B cell (primary cell): ENCODE results near the gene NRP1. TPM values are rescaled to one million over a fixed set of nuclear protein-coding genes. Genes with fewer than 3 reads are reported as not detected.

Source experiments
- ATAC-seq: fragments of 200-7000 bp; cut with Tn5 transposase; one replicate; pipeline ENCODE4 v1.10.0; 2021; ENCODE audit warnings: low read depth, mild to moderate bottlenecking, moderate number of reproducible peaks, moderate library complexity
- CTCF ChIA-PET: fragments of 350-600 bp; sonication (Branson Sonifier 250); formaldehyde crosslinking; loops from one replicate; lab custom pipeline; 2021; ENCODE audit warnings: antibody characterized with exemption, inconsistent platforms; lab: Charles Lee
- POLR2A ChIA-PET: fragments of 350-600 bp; sonication (Branson Sonifier 250); formaldehyde crosslinking; loops from one replicate; lab custom pipeline; 2021; ENCODE audit warnings: antibody characterized with exemption; lab: Charles Lee
- DNase-seq: peaks from one replicate; pipeline ENCODE4 v3.0.0; 2013
- H2AFZ ChIP-seq: 2 replicates; pipeline ENCODE4 v1.6.1; 2012; ENCODE audit warnings: mild to moderate bottlenecking, low read depth, low read length; ENCODE audit not compliant: insufficient read depth, poor library complexity, severe bottlenecking
- H3K27ac ChIP-seq, 2 donors: 1 replicate in 1 of 2; 2 replicates in 1 of 2; pipeline ENCODE4 v1.5.1; 2012 to 2013; ENCODE audit warnings: low read length in 2 of 2, mild to moderate bottlenecking in 2 of 2, moderate library complexity in 1 of 2
- H3K27me3 ChIP-seq, 4 experiments: fragments of 200-600 bp in 1 of 4; sonication (generic) in 1 of 4; replicated peaks in 1 of 4; 1 replicate in 2 of 4; 2 replicates in 2 of 4; pipeline versions ENCODE4 v1.6.1 to v1.7.0; 2013 to 2016; ENCODE audit warnings: low read length in 3 of 4, mild to moderate bottlenecking in 2 of 4, mixed read lengths in 1 of 4, moderate library complexity in 1 of 4; ENCODE audit not compliant: insufficient read depth in 4 of 4, control insufficient read depth in 3 of 4; ENCODE audit errors: control extremely low read depth in 1 of 4
- H3K36me3 ChIP-seq, 2 experiments: replicated peaks in 1 of 2; 1 replicate in 1 of 2; 2 replicates in 1 of 2; pipeline versions ENCODE4 v1.6.1 to v1.7.1; 2013; ENCODE audit warnings: low read length in 1 of 2; ENCODE audit not compliant: insufficient read depth in 2 of 2, control insufficient read depth in 1 of 2; ENCODE audit errors: control extremely low read depth in 1 of 2, extremely low read depth in 1 of 2
- H3K4me1 ChIP-seq, 2 donors: fragments of 200-600 bp in 1 of 2; sonication (generic) in 1 of 2; 1 replicate in 1 of 2; 2 replicates in 1 of 2; pipeline versions ENCODE4 v1.5.1 to v1.6.1; 2013 to 2017; ENCODE audit warnings: low read length in 2 of 2; ENCODE audit not compliant: control insufficient read depth in 2 of 2, insufficient read depth in 2 of 2
- H3K4me2 ChIP-seq: replicated peaks from 2 replicates; pipeline ENCODE3; 2012; ENCODE audit warnings: mild to moderate bottlenecking, low read depth, low read length; ENCODE audit not compliant: poor library complexity, severe bottlenecking
- H3K4me3 ChIP-seq, 5 experiments: fragments of 200-600 bp in 1 of 5; sonication (generic) in 1 of 5; 1 replicate in 3 of 5; 2 replicates in 2 of 5; pipeline versions ENCODE4 v1.5.1 to v1.7.0; 2011 to 2016; ENCODE audit warnings: low read length in 4 of 5, mild to moderate bottlenecking in 4 of 5, low read depth in 2 of 5, control low read depth in 1 of 5, moderate library complexity in 1 of 5; ENCODE audit not compliant: insufficient read depth in 1 of 5; ENCODE audit errors: control extremely low read depth in 1 of 5, extremely low read depth in 1 of 5
- H3K79me2 ChIP-seq: fragments of 200-600 bp; sonication (generic); one replicate; pipeline ENCODE4 v1.6.0; 2016; ENCODE audit warnings: low read length; ENCODE audit not compliant: control insufficient read depth, insufficient read depth
- H3K9ac ChIP-seq: fragments of 200-600 bp; sonication (generic); 2 replicates; pipeline ENCODE4 v1.6.1; 2017; ENCODE audit warnings: mild to moderate bottlenecking, low read length, moderate library complexity
- H3K9me3 ChIP-seq, 3 donors: one replicate each; pipeline versions ENCODE4 v1.6.1 to v1.7.1; 2013; ENCODE audit warnings: low read length in 2 of 3; ENCODE audit not compliant: control insufficient read depth in 2 of 3, insufficient read depth in 1 of 3; ENCODE audit errors: control extremely low read depth in 1 of 3
- H4K20me1 ChIP-seq: 2 replicates; pipeline ENCODE4 v1.6.0; 2012; ENCODE audit warnings: mild to moderate bottlenecking, low read length; ENCODE audit not compliant: insufficient read depth, control insufficient read depth, poor library complexity, severe bottlenecking
- H3K27ac Mint-ChIP-seq: one replicate; pipeline ENCODE4 v1.8.0; 2021; ENCODE audit warnings: mixed read lengths
- H3K27me3 Mint-ChIP-seq: one replicate; pipeline ENCODE4 v1.8.0; 2021; ENCODE audit warnings: mixed read lengths
- H3K4me1 Mint-ChIP-seq: one replicate; pipeline ENCODE4 v1.8.0; 2021; ENCODE audit warnings: mixed read lengths
- H3K4me3 Mint-ChIP-seq: one replicate; pipeline ENCODE4 v1.8.0; 2021; ENCODE audit warnings: mixed read lengths
- H3K9me3 Mint-ChIP-seq: one replicate; pipeline ENCODE4 v1.8.0; 2022; ENCODE audit warnings: mixed read lengths; ENCODE audit not compliant: insufficient read depth
- CTCF ChIP-seq: fragments of 200-600 bp; IDR thresholded peaks from one replicate; pipeline ENCODE4 v1.8.0; 2022; ENCODE audit warnings: antibody characterized with exemption, mild to moderate bottlenecking
- EZH2 ChIP-seq: IDR thresholded peaks from 2 replicates; pipeline ENCODE4 v1.6.1; 2012; ENCODE audit warnings: borderline replicate concordance, low read depth, mild to moderate bottlenecking, moderate library complexity, low read length; ENCODE audit not compliant: insufficient read depth, poor library complexity, severe bottlenecking
- WGBS: methylation state at CpG from one replicate; pipeline ENCODE4 v1.1.5; 2013; ENCODE audit warnings: missing lambda C conversion rate; ENCODE audit not compliant: insufficient coverage; 5-methylcytosine and 5-hydroxymethylcytosine counted together
- intact Hi-C: fragments of 100-400 bp; cut with micrococcal nuclease; formaldehyde crosslinking; loops from one replicate; pipeline ENCODE4 v1.10.0; 2022
- polyA plus RNA-seq: library from polyadenylated mRNA; depleted of rRNA; stranded (reverse); fragments of >200 nt; gene quantifications from 2 replicates; pipeline ENCODE4 v1.2.3, GENCODE V29; 2012
- total RNA-seq, 2 donors: library from RNA; stranded (reverse); fragments of 120-200 nt in 1 of 2; gene quantifications; 1 replicate in 1 of 2; 2 replicates in 1 of 2; pipeline versions ENCODE4 v1.2.3 to v1.2.4, GENCODE V29; 2013 to 2022

Gene NRP1
- total and polyA plus RNA-seq, 2 donors (not counting 1 experiment from before 2014, with no cell fraction given) = 0.34 TPM; not detected in 1

GRCh38 chr10:33298893-33299292 lies 35.6 kb downstream of the NRP1 start:
- no peaks in the 10 kb centered on the region for H3K4me1 Mint-ChIP-seq
- H3K79me2 ChIP-seq = no peaks in the 10 kb centered on the region
- H3K36me3 ChIP-seq = no peaks in the 10 kb centered on the region
- H3K27ac Mint-ChIP-seq = no peak overlapping the region
- H4K20me1 ChIP-seq = no peaks in the 10 kb centered on the region
- ATAC-seq = no peak
- H2AFZ ChIP-seq = no peak overlapping the region
- no peak overlapping the region for H3K9ac ChIP-seq
- H3K4me2 ChIP-seq = no peak overlapping the region
- no peaks in the 10 kb centered on the region for H3K9me3 Mint-ChIP-seq
- ChIA-PET CTCF (no interaction called here), POLR2A (no interaction called here)
- no peaks in the 10 kb centered on the region for H3K4me1 ChIP-seq
- no peaks in the 10 kb centered on the region for H3K27me3 Mint-ChIP-seq
- intact Hi-C loops = no loop called here
- H3K9me3 ChIP-seq = no peaks in the 10 kb centered on the region
- WGBS = 85% methylated on average over 2 of the region's 2 CpGs
- H3K4me3 Mint-ChIP-seq = no peak overlapping the region
- no peak overlapping the region for H3K4me3 ChIP-seq
- no peak overlapping the region for H3K27ac ChIP-seq
- TF ChIP-seq EZH2 (no peak), CTCF (no peak)
- H3K27me3 ChIP-seq = no peaks in the 10 kb centered on the region
- DNase-seq = no peak

- H3K79me2 ChIP-seq = no peaks in the 10 kb centered on the region
- H3K27ac Mint-ChIP-seq = no peak overlapping the region
- no peak overlapping the region for H3K4me2 ChIP-seq
- H3K27ac ChIP-seq = no peak overlapping the region
- H3K9me3 ChIP-seq = no peaks in the 10 kb centered on the region
- H3K4me3 Mint-ChIP-seq = no peak overlapping the region
- H3K36me3 ChIP-seq = no peaks in the 10 kb centered on the region
- H3K9me3 Mint-ChIP-seq = no peaks in the 10 kb centered on the region
- H3K4me1 Mint-ChIP-seq = no peaks in the 10 kb centered on the region
- CTCF ChIA-PET = no interaction called here
- H3K27me3 Mint-ChIP-seq = no peaks in the 10 kb centered on the region
- DNase-seq = no peak
- no peak for ATAC-seq
- no peak for TF ChIP-seq EZH2
- no peak for TF ChIP-seq CTCF
- H3K4me3 ChIP-seq = no peak overlapping the region
- POLR2A ChIA-PET = no interaction called here
- intact Hi-C loops = no loop called here
- 88% methylated on average over 6 of the region's 6 CpGs for WGBS
- H3K9ac ChIP-seq = no peak overlapping the region
- H2AFZ ChIP-seq = no peak overlapping the region
- H4K20me1 ChIP-seq = no peaks in the 10 kb centered on the region
- no peaks in the 10 kb centered on the region for H3K4me1 ChIP-seq
- H3K27me3 ChIP-seq = no peaks in the 10 kb centered on the region
Observed at GRCh38 chr10:33298110-33298509, 36.4 kb downstream of the NRP1 start.
